ENCODE measurements around the gene TXNDC2. TPM values are rescaled to one million over a fixed set of nuclear protein-coding genes. Genes with fewer than 3 reads are reported as not detected.

Gene TXNDC2
- total RNA-seq, 3 donors from 2014 or later, result 0.28 TPM; not detected in 2

- peaks cover 48% of the 10 kb centered on the region for H3K4me1 ChIP-seq (ENCODE audit: low read depth)
- ATAC-seq, result no peak
These were observed 38.7 kb downstream of the TXNDC2 start for GRCh38 chr18:9924371-9924943.

GRCh38 chr18:9925369-9925768, 39.6 kb downstream of the TXNDC2 start:
- DNase-seq (no peak), ATAC-seq (no peak)
- Histone ChIP-seq H3K36me3 (ENCODE audit: low read depth) (no peaks in the 10 kb centered on the region), H3K9me3 (no peaks in the 10 kb centered on the region), H3K4me3 (no peak overlapping the region), H3K4me1 (ENCODE audit: low read depth) (peaks cover 39% of the 10 kb centered on the region)
- no peak for TF ChIP-seq CTCF (IDR thresholded peaks at IDR 0.05)
- intact Hi-C loops (cut with DNase I, micrococcal nuclease), result loop anchor here in 1 of 2 donors (10.0 kb wide), 1 partner anchor 161 kb away; no protein-coding TSS in a partner anchor

More at GRCh38 chr18:9924371-9924943, 38.7 kb downstream of the TXNDC2 start:
- Histone ChIP-seq H3K4me3 (no peak overlapping the region), H3K9me3 (no peaks in the 10 kb centered on the region), H3K36me3 (ENCODE audit: low read depth) (no peaks in the 10 kb centered on the region)
- DNase-seq, result no peak
- intact Hi-C loops (cut with DNase I, micrococcal nuclease), result loop anchor here in 1 of 2 donors (5.0 to 10.0 kb wide), 2 partner anchors 97 to 160 kb away; no protein-coding TSS in a partner anchor
- TF ChIP-seq CTCF (IDR thresholded peaks at IDR 0.05), result no peak

GRCh38 chr18:9925795-9926194, 40.0 kb downstream of the TXNDC2 start:
- no peak for TF ChIP-seq CTCF (IDR thresholded peaks at IDR 0.05)
- ATAC-seq (peak; percentile 43), DNase-seq (no peak)
- Histone ChIP-seq H3K4me1 (ENCODE audit: low read depth) (peaks cover 35% of the 10 kb centered on the region), H3K4me3 (no peak overlapping the region), H3K36me3 (ENCODE audit: low read depth) (no peaks in the 10 kb centered on the region), H3K9me3 (no peaks in the 10 kb centered on the region)
- intact Hi-C loops (cut with DNase I, micrococcal nuclease), result loop anchor here in 1 of 2 donors (10.0 kb wide), 1 partner anchor 161 kb away; no protein-coding TSS in a partner anchor

- peak; percentile 50 for ATAC-seq
- Histone ChIP-seq H3K4me1 (ENCODE audit: low read depth) (peaks cover 33% of the 10 kb centered on the region), H3K9me3 (no peaks in the 10 kb centered on the region), H3K36me3 (ENCODE audit: low read depth) (no peaks in the 10 kb centered on the region), H3K4me3 (no peak overlapping the region)
- no peak for DNase-seq
- intact Hi-C loops (cut with DNase I, micrococcal nuclease), result loop anchor here in 1 of 2 donors (10.0 kb wide), 1 partner anchor 162 kb away; no protein-coding TSS in a partner anchor
- no peak for TF ChIP-seq CTCF (IDR thresholded peaks at IDR 0.05)
These were observed 40.6 kb downstream of the TXNDC2 start for GRCh38 chr18:9926223-9926894.

GRCh38 chr18:9926977-9927376, 41.2 kb downstream of the TXNDC2 start:
- no peaks in the 10 kb centered on the region for H3K36me3 ChIP-seq (ENCODE audit: low read depth)
- TF ChIP-seq CTCF (IDR thresholded peaks at IDR 0.05), result no peak
- H3K4me3 ChIP-seq, result no peak overlapping the region
- H3K4me1 ChIP-seq (ENCODE audit: low read depth), result peaks cover 33% of the 10 kb centered on the region
- DNase-seq (no peak), ATAC-seq (no peak)
- intact Hi-C loops (cut with DNase I, micrococcal nuclease), result loop anchor here in 1 of 2 donors (10.0 kb wide), 1 partner anchor 162 kb away; no protein-coding TSS in a partner anchor
- H3K9me3 ChIP-seq, result no peaks in the 10 kb centered on the region
